Cardiac fibroblast (primary cell): ENCODE data around the gene TMEM205.
"Not testable (repeated sequence)": the region's sequence is repeated elsewhere in the genome, so short reads cannot be mapped to it uniquely, and the experiment has no call there.

Experiments used
- DNase-seq, 2 donors: peaks; one replicate each; pipeline versions ENCODE4 v3.0.0 to v3.0.0-alpha.2; 2010; ENCODE audit warnings: low read depth in 2 of 2
- H3K4me3 ChIP-seq, 2 donors: replicated peaks in 1 of 2; 1 replicate in 1 of 2; 2 replicates in 1 of 2; pipeline ENCODE4 v1.5.1; 2011; ENCODE audit warnings: low read depth in 2 of 2, low read length in 2 of 2, mild to moderate bottlenecking in 2 of 2, moderate library complexity in 1 of 2
- CTCF ChIP-seq: IDR thresholded peaks from one replicate; pipeline ENCODE4 v1.5.1; 2011; ENCODE audit warnings: low read depth, mild to moderate bottlenecking, low read length, inconsistent platforms

TMEM205 gene

GRCh38 chr19:11325544-11325943, 20.5 kb downstream of the TMEM205 start:
- no peak for TF ChIP-seq CTCF
- no peak overlapping the region for H3K4me3 ChIP-seq

DNA sequence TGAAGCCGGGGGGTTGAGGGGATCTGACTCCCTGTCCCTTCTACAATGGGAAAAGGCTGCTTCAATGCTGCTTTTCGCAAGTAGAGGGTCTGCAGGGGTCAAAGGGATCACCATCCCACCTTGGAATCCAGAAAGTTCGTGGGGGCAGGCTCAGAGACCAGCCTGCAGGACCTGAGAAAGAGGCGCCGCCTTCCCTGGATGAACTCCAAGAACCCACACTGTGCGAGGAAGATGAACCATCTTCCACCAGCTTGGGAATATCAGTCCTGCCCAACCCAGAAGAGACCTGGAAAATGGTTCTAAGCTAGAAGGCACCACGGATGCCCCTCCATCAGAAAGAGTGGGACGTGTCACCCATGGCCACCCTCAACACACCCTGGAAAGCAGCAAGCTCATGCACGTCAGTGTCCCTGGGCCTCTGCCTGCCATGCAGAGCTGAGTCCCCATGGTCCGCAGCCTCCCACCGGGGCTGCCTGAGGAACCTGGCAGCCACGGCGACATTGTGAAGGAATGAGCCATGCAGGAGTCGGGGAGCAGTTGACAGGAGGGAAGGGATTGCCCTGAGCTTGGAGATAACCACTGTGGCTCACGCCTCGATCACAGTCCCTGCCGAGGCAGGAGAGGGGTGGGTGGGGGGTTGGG, 21.2 kb downstream of the TMEM205 start:
- DNase-seq: peak in 1 of 2 donors; percentile 20
- H3K4me3 ChIP-seq: no peak overlapping the region
- no peak for TF ChIP-seq CTCF

More at GRCh38 chr19:11325544-11325943, 20.5 kb downstream of the TMEM205 start:
- no peak for DNase-seq

DNA sequence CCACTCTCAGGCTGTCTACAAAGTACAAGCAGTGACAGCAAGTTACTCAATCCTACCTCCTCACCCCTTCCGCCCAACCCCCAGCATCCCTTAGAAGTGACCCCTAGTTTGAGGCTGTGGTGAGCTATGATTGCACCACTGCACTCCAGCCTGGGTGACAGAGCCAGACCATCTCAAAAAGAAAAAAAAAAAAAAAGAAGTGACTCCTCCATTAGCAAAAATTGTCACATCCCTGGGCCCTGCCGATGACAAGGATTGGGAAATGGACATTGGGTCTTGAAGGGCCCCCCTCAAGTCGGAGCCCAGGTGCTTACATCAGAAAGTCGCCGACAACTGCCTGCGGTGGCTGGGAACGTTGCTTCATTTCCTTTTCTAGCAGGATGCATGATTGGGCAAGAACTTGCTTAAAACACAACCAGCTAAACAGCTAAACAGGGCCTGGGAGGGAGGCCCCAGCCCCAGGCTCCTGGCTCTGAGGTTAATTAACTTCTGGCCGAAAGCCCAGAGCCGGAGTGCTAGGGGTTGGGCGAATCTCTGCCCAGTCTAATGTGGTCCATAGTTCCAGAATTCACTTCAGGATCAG, 21.9 kb downstream of the TMEM205 start:
- TF ChIP-seq CTCF: no peak
- DNase-seq: peak; percentile 97
- peak overlapping the region in 1 of 2 donors; percentile 7 for H3K4me3 ChIP-seq

- TF ChIP-seq CTCF: no peak
- peak overlapping the region in 1 of 2 donors; percentile 7 for H3K4me3 ChIP-seq
- DNase-seq: no peak
Measured at GRCh38 chr19:11323601-11324078, 22.4 kb downstream of the TMEM205 start.

GRCh38 chr19:11322269-11323024, 23.6 kb downstream of the TMEM205 start:
- no peak for TF ChIP-seq CTCF
- no peak overlapping the region for H3K4me3 ChIP-seq
- no peak for DNase-seq

GRCh38 chr19:11321191-11322126, 24.6 kb downstream of the TMEM205 start:
- no peak for DNase-seq
- H3K4me3 ChIP-seq: no peak overlapping the region
- TF ChIP-seq CTCF: no peak

DNA sequence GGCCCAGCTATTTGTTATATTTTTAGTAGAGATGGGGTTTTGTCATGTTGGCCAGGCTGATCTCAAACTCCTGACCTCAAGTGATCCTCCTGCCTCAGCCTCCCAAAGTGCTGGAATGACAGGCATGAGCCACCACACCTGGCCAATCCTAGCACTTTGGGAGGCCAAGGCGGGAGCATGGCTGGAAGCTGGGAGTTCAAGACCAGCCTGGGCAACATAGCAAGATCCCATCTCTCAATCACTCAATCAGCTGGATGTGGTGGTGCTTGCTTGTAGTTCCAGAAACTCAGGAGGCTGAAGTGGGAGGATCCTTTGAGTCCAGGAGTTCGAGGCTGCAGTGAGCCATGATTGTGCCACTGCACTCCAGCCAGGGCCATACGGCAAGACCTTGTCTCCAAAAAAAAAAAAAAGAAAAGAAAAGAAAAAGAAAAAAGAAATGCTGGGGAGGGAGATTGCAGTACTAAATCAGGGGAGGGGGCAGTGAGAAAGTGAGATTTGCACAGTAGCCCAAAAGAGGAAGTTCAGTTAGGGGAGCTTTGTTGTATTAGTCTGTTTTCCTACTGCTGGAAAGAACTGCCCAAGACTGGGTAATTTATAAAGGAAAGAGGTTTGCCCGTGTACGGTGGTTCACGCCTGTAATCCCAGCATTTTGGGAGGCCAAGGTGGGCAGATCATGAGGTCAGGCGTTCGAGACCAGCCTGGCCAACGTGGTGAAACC, 25.6 kb downstream of the TMEM205 start:
- H3K4me3 ChIP-seq, DNase-seq: not testable (repeated sequence)
